Measurements from ENCODE around the gene MSH2. TPM values are rescaled to one million over a fixed set of nuclear protein-coding genes. Genes with fewer than 3 reads are reported as not detected.

Gene MSH2
- total RNA-seq, 1 experiment from 2014 or later = 139 TPM

GRCh38 chr2:47414682-47415458 is 11.9 kb downstream of the MSH2 start:
- no peaks in the 10 kb centered on the region for H3K9me3 ChIP-seq (ENCODE audit: control insufficient read depth, low read depth, low read length)
- H2BK20ac ChIP-seq (ENCODE audit: low read depth, low read length, poor library complexity, severe bottlenecking) = no peak overlapping the region
- no peak overlapping the region for H3K14ac ChIP-seq (ENCODE audit: insufficient read depth, low read length)
- no peaks in the 10 kb centered on the region for H4K20me1 ChIP-seq (ENCODE audit: control insufficient read depth, insufficient read depth, insufficient read length)
- H3K56ac ChIP-seq (ENCODE audit: insufficient read length, low read depth, low read length) = no peak overlapping the region
- no peak overlapping the region for H3K18ac ChIP-seq (ENCODE audit: insufficient read length, low read depth, low read length)
- H3K23ac ChIP-seq (ENCODE audit: insufficient read length, low read depth, low read length) = no peak overlapping the region
- H2BK120ac ChIP-seq (ENCODE audit: low read depth, low read length, poor library complexity, severe bottlenecking) = no peak overlapping the region
- H3K79me1 ChIP-seq (ENCODE audit: insufficient read depth, low read depth, low read length, poor library complexity, severe bottlenecking) = peaks cover 3% of the 10 kb centered on the region
- H3K27ac ChIP-seq (ENCODE audit: insufficient read length, low read depth, low read length) = no peak overlapping the region
- DNase-seq = no peak
- no peak overlapping the region for H2BK5ac ChIP-seq (ENCODE audit: insufficient read length, low read length)
- no peak overlapping the region for H3K27ac Mint-ChIP-seq
- no peak overlapping the region for H4K5ac ChIP-seq (ENCODE audit: insufficient read length, low read depth, low read length)
- no peak overlapping the region for H3K4ac ChIP-seq (ENCODE audit: low read depth, low read length)
- H3K4me1 ChIP-seq (ENCODE audit: insufficient read depth, low read length) = no peaks in the 10 kb centered on the region
- no peak for TF ChIP-seq CTCF (conservative IDR thresholded peaks at IDR 0.05)
- H2AK5ac ChIP-seq (ENCODE audit: insufficient read length, low read length) = no peak overlapping the region
- peaks cover 60 to 85% (median 83%) of the 10 kb centered on the region in 3 experiments for H3K36me3 Mint-ChIP-seq (ENCODE audit: insufficient read depth in 1 of 3, low read depth in 3 of 3)
- H3K4me3 Mint-ChIP-seq = no peak overlapping the region
- H2AFZ ChIP-seq (ENCODE audit: low read length) = no peak overlapping the region
- H4K91ac ChIP-seq (ENCODE audit: insufficient read length, low read depth, low read length) = no peak overlapping the region
- no peak overlapping the region for H4K8ac ChIP-seq (replicated peaks; ENCODE audit: insufficient read length, low read depth, low read length)
- WGBS (ENCODE audit: extremely low coverage, insufficient read length, low lambda C conversion rate) = no CpG with 5 or more reads among the region's 7 CpGs
- no peaks in the 10 kb centered on the region for H3K23me2 ChIP-seq (ENCODE audit: insufficient read length, low read depth, low read length, poor library complexity, severe bottlenecking)
- no peaks in the 10 kb centered on the region for H3K4me1 Mint-ChIP-seq
- no peak overlapping the region for H2BK15ac ChIP-seq (ENCODE audit: low read depth, low read length)
- H3K27me3 ChIP-seq (ENCODE audit: insufficient read depth, low read length) = no peaks in the 10 kb centered on the region
- H3K9ac ChIP-seq (ENCODE audit: extremely low read depth, insufficient read length, low read length) = no peak overlapping the region
- H3T11ph ChIP-seq (ENCODE audit: low read length) = no peak overlapping the region
- H3K27me3 Mint-ChIP-seq (ENCODE audit: low read depth) = no peaks in the 10 kb centered on the region
- no peaks in the 10 kb centered on the region for H3K9me3 Mint-ChIP-seq
- H3K79me2 ChIP-seq (ENCODE audit: insufficient read depth, low read length) = peaks cover 2% of the 10 kb centered on the region; the same call in 1 of the 2 replicates
- H3K4me2 ChIP-seq (ENCODE audit: insufficient read depth, insufficient read length, low read length) = no peak overlapping the region
- no peak overlapping the region for H2BK12ac ChIP-seq (ENCODE audit: insufficient read length, low read depth, low read length)
